Measurements from ENCODE around the gene RNGTT.

- no peak for TF ChIP-seq EZH2 (IDR thresholded peaks at IDR 0.05; ENCODE audit: insufficient read depth, poor library complexity, severe bottlenecking)
- TF ChIP-seq EZH2phosphoT487 (IDR thresholded peaks at IDR 0.05; ENCODE audit: insufficient read depth, low read depth), result no peak
Measured at GRCh38 chr6:88619951-88620350, 343.5 kb downstream of the RNGTT start.
